NB4 (cell line): ENCODE results near the gene PSMB8.

Experiments used
- CTCF ChIP-seq: IDR thresholded peaks from one replicate; pipeline ENCODE4 v1.5.1; 2012; ENCODE audit warnings: low read depth, low read length
- MAX ChIP-seq: IDR thresholded peaks from 2 replicates; pipeline ENCODE4 v1.6.1; 2011; ENCODE audit warnings: low read depth, low read length
- MYC ChIP-seq: IDR thresholded peaks from 2 replicates; pipeline ENCODE4 v1.6.1; 2011; ENCODE audit warnings: low read depth, low read length
- POLR2A ChIP-seq: IDR thresholded peaks from 2 replicates; pipeline ENCODE4 v1.6.1; 2011; ENCODE audit warnings: mild to moderate bottlenecking; ENCODE audit not compliant: insufficient read length; ENCODE audit errors: extremely low read depth

DNA sequence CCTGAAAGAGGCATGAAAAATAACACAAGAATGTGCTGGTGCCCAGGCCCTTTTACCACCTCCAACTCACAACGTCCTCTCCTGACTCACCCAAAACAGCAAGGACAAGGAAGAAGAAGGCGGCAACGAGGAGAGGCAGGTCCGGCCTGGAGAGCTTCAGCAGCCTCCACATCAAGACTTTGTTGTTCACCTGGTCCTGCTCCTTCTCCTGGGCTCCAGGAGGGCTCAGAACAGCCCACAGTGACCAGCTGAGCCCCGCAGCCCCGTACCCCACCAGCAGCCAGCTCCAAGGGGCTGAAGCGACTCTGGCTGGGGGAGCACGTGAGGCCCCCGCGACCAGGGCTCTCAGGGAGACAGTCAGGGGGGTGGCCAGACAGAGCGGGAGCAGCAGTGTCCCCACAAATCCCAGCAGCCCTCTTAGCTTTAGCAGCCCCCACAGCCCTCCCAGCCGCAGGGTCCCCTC is 6.2 kb downstream of the PSMB8 start:
- no peak for TF ChIP-seq POLR2A
- no peak for TF ChIP-seq CTCF
- TF ChIP-seq MYC: no peak
- no peak for TF ChIP-seq MAX
